Measurements from ENCODE around the gene TOGARAM2. TPM values are rescaled to one million over a fixed set of nuclear protein-coding genes. Genes with fewer than 3 reads are reported as not detected.

The TOGARAM2 gene
- total and polyA plus RNA-seq, 10 of the 15 experiments (the other 5 are each of a cell fraction or from before 2014, with no cell fraction given) = 0.01 to 0.06 (median 0.03) TPM; not detected in 7

GRCh38 chr2:28995765-28996750, 15.0 kb downstream of the TOGARAM2 start:
- Histone ChIP-seq H3K4me3 (no peak overlapping the region), H3K27me3 (replicated peaks in 1 of 2; ENCODE audit: control insufficient read depth in 2 of 2, insufficient read depth in 2 of 2, low read length in 1 of 2) (no peaks in the 10 kb centered on the region), H3K4me2 (ENCODE audit: control insufficient read depth, insufficient read depth) (no peak overlapping the region), H3K4me1 (ENCODE audit: control insufficient read depth, insufficient read depth, low read length) (peaks cover 3% of the 10 kb centered on the region; the same call in 1 of the 2 replicates), H3K36me3 (ENCODE audit: control insufficient read depth in 2 of 2, insufficient read depth in 2 of 2, low read length in 1 of 2) (no peaks in the 10 kb centered on the region), H3K9me3 (replicated peaks; ENCODE audit: control insufficient read depth, insufficient read depth, low read length) (no peaks in the 10 kb centered on the region), H3K9ac (ENCODE audit: control insufficient read depth, insufficient read depth, low read length) (no peak overlapping the region), H3K79me2 (ENCODE audit: control insufficient read depth, insufficient read depth, low read length) (no peaks in the 10 kb centered on the region), H2AFZ (ENCODE audit: control insufficient read depth, low read depth, low read length) (no peak overlapping the region), H3K27ac (ENCODE audit: control insufficient read depth, insufficient read depth) (no peak overlapping the region), H4K20me1 (ENCODE audit: control insufficient read depth, insufficient read depth) (no peaks in the 10 kb centered on the region)
- no peak for ATAC-seq
- no peak for FAIRE-seq
- in situ Hi-C loops (cut with MboI) = no loop called here
- CTCF ChIA-PET = no interaction called here
- no TSS peak for BruUV-seq (replicated peaks)
- intact Hi-C loops (cut with micrococcal nuclease; ENCODE audit: unreplicated experiment) = no loop called here
- RAD21 ChIA-PET (ENCODE audit: unreplicated experiment) = no interaction called here
- 28% methylated on average over 5 of the region's 6 CpGs for WGBS (ENCODE audit: insufficient coverage, insufficient replicate concordance, low lambda C conversion rate, missing lambda C conversion rate)
- no peak for DNase-seq (ENCODE audit: low read depth, low spot score)
- POLR2A ChIA-PET = interaction anchor here (0.6 to 0.7 kb wide), 2 partner anchors 121 to 798 kb away, joined by 4 read pairs; no protein-coding TSS in a partner anchor
- SMC1A ChIA-PET (ENCODE audit: uncharacterized antibody, unreplicated experiment) = interaction anchor here (0.7 to 1.0 kb wide), 2 partner anchors 11 to 42 kb away, joined by 3 read pairs; no protein-coding TSS in a partner anchor
- no peak for TF ChIP-seq IRF3 (IDR thresholded peaks at IDR 0.05)
- no peak for TF ChIP-seq KAT2A (conservative IDR thresholded peaks at IDR 0.05; ENCODE audit: control insufficient read depth, low read depth, low read length)
- TF ChIP-seq CBX5 (IDR thresholded peaks at IDR 0.05; ENCODE audit: low read depth) = no peak
- TF ChIP-seq HDGF (IDR thresholded peaks at IDR 0.05) = no peak
- TF ChIP-seq POLR2AphosphoS2 (IDR thresholded peaks at IDR 0.05; ENCODE audit: low read depth, low read length) = no peak
- TF ChIP-seq SREBF1 (IDR thresholded peaks at IDR 0.05; ENCODE audit: low read length) = no peak
- no peak for TF ChIP-seq HCFC1 (IDR thresholded peaks at IDR 0.05; ENCODE audit: low read length)
- TF ChIP-seq KDM1A (IDR thresholded peaks at IDR 0.05; ENCODE audit: borderline replicate concordance) = no peak
- TF ChIP-seq POLR2A (IDR thresholded peaks at IDR 0.05; ENCODE audit: low read depth, low read length) = no peak
- TF ChIP-seq, protein P1, sequence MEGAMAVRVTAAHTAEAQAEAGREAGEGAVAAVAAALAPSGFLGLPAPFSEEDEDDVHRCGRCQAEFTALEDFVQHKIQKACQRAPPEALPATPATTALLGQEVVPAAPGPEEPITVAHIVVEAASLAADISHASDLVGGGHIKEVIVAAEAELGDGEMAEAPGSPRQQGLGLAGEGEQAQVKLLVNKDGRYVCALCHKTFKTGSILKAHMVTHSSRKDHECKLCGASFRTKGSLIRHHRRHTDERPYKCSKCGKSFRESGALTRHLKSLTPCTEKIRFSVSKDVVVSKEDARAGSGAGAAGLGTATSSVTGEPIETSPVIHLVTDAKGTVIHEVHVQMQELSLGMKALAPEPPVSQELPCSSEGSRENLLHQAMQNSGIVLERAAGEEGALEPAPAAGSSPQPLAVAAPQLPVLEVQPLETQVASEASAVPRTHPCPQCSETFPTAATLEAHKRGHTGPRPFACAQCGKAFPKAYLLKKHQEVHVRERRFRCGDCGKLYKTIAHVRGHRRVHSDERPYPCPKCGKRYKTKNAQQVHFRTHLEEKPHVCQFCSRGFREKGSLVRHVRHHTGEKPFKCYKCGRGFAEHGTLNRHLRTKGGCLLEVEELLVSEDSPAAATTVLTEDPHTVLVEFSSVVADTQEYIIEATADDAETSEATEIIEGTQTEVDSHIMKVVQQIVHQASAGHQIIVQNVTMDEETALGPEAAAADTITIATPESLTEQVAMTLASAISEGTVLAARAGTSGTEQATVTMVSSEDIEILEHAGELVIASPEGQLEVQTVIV (IDR thresholded peaks at IDR 0.05; ENCODE audit: borderline replicate concordance, partially characterized antibody) = no peak
- no peak for TF ChIP-seq EGR1 (IDR thresholded peaks at IDR 0.05; ENCODE audit: borderline replicate concordance in 1 of 2, low read depth in 2 of 2, low read length in 2 of 2)
- TF ChIP-seq TCF3 (IDR thresholded peaks at IDR 0.05; ENCODE audit: borderline replicate concordance, insufficient read depth, low read depth, low read length) = no peak
- no peak for TF ChIP-seq MTA3 (IDR thresholded peaks at IDR 0.05; ENCODE audit: borderline replicate concordance, low read length)
- TF ChIP-seq, protein P2, sequence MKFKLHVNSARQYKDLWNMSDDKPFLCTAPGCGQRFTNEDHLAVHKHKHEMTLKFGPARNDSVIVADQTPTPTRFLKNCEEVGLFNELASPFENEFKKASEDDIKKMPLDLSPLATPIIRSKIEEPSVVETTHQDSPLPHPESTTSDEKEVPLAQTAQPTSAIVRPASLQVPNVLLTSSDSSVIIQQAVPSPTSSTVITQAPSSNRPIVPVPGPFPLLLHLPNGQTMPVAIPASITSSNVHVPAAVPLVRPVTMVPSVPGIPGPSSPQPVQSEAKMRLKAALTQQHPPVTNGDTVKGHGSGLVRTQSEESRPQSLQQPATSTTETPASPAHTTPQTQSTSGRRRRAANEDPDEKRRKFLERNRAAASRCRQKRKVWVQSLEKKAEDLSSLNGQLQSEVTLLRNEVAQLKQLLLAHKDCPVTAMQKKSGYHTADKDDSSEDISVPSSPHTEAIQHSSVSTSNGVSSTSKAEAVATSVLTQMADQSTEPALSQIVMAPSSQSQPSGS (IDR thresholded peaks at IDR 0.05; ENCODE audit: low read length) = no peak
- no peak for TF ChIP-seq CHD1 (IDR thresholded peaks at IDR 0.05; ENCODE audit: low read depth, low read length)
- TF ChIP-seq, protein P3, sequence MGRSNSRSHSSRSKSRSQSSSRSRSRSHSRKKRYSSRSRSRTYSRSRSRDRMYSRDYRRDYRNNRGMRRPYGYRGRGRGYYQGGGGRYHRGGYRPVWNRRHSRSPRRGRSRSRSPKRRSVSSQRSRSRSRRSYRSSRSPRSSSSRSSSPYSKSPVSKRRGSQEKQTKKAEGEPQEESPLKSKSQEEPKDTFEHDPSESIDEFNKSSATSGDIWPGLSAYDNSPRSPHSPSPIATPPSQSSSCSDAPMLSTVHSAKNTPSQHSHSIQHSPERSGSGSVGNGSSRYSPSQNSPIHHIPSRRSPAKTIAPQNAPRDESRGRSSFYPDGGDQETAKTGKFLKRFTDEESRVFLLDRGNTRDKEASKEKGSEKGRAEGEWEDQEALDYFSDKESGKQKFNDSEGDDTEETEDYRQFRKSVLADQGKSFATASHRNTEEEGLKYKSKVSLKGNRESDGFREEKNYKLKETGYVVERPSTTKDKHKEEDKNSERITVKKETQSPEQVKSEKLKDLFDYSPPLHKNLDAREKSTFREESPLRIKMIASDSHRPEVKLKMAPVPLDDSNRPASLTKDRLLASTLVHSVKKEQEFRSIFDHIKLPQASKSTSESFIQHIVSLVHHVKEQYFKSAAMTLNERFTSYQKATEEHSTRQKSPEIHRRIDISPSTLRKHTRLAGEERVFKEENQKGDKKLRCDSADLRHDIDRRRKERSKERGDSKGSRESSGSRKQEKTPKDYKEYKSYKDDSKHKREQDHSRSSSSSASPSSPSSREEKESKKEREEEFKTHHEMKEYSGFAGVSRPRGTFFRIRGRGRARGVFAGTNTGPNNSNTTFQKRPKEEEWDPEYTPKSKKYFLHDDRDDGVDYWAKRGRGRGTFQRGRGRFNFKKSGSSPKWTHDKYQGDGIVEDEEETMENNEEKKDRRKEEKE (IDR thresholded peaks at IDR 0.05) = no peak
